H7 (cell line): ENCODE results near the gene CCL21. TPM values are rescaled to one million over a fixed set of nuclear protein-coding genes. Genes with fewer than 3 reads are reported as not detected.

ENCODE experiments used
- DNase-seq: peaks from one replicate; pipeline ENCODE4 v3.0.0; 2012
- H3K27me3 ChIP-seq: 2 replicates; pipeline ENCODE4 v1.6.0; 2011; ENCODE audit warnings: mild to moderate bottlenecking, low read length; ENCODE audit not compliant: control insufficient read depth, insufficient read depth
- H3K36me3 ChIP-seq: replicated peaks from 2 replicates; pipeline ENCODE4 v1.5.1; 2011; ENCODE audit warnings: low read length; ENCODE audit not compliant: control insufficient read depth, insufficient read depth
- H3K4me3 ChIP-seq: 2 replicates; pipeline ENCODE4 v1.5.1; 2011; ENCODE audit warnings: low read depth, mild to moderate bottlenecking, control low read depth, low read length, moderate library complexity; ENCODE audit not compliant: insufficient read depth
- total RNA-seq: library from RNA; depleted of rRNA; stranded (reverse); fragments of >200 nt; shearing (Covaris generic); gene quantifications from 2 replicates; pipeline ENCODE4 v1.2.3, GENCODE V29; 2014

The CCL21 gene
- total RNA-seq, 1 experiment from 2014 or later, result not detected

DNA sequence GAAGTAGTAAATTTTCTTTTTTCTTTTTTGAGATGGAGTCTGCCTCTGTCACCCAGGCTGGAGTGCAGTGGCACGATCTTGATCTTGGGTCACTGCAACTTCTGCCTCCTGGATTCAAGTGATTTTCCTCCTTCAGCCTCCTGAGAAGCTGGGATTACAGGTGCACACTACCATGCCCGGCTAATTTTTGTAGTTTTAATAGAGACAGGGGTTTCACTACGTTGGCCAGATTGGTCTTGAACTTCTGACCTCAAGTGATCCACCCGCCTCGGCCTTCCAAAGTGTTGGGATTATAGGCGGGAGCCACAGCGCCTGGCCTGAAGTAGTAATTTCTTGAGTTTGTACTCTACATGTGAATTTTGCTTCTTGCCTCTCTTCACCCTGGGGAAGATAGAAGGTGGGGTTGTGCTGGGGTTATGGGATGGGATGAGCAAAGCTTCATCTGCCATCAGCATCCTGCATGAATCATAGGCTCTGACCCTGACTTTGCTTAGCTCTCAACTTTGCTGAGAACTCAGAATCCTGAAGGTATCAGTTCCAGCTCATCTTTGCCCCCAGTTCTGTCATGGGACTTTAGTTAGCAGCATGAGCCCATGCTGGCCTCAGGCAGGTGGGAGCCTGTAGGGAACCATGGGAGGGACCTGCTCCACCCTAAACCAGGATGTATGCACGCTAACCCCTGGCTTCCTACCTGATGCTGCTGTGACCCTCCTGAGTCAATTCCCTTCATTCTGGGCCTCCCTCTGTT, 9.3 kb upstream of the CCL21 start:
- Histone ChIP-seq H3K36me3 (no peaks in the 10 kb centered on the region), H3K27me3 (no peaks in the 10 kb centered on the region; the same call in 1 of the 2 replicates), H3K4me3 (no peak overlapping the region)
- DNase-seq, result no peak

DNA sequence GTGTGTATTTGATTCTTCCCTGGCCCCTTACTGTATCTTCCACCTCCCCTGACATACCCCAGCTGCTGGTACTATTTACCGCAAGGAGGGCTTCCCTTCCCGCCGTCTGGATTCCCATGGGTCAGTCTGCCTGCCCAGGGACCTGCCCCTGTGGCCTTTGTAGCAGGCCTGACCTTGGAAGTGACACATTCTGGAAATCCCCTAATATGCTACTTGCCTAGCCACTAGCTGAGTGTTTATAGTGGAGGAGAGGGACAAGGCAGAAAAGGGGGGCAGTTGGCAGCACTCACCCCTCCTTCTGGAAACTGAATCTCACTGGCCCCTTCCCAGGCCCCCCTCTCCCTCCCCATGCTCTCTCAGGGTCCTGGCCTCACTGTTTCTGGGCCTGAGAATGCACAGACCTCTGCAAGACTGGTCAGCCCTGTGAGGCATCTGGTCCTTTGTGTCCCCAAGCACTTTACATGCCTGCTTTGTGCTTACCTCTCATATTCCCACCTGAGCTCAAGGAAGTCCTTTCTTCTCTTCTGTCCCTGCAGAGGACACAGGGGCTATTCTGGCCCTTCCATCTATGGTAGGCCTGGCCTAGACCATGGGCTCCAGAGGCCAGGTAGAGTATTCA, 8.2 kb upstream of the CCL21 start:
- DNase-seq, result no peak
- H3K36me3 ChIP-seq, result no peaks in the 10 kb centered on the region
- H3K27me3 ChIP-seq, result no peaks in the 10 kb centered on the region; the same call in 1 of the 2 replicates
- H3K4me3 ChIP-seq, result no peak overlapping the region

DNA sequence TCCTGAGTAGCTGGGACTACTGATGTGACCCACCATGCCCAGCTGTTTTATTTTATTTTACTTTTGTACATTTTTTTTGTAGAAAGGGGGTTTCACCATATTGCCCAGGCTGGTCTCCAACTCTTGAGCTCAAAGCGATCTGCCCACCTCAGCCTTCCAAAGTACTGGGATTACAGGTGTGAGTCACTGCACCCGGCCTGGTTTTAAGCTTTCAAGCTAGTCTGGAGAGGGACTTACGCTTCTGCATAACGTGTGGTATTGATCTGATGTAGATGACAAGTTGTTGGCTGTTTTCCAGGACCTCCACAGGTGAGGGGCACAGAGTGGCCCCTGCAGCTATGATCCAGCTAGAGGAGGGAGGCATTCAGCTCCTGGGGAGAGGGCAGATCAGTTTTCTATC, 6.8 kb upstream of the CCL21 start:
- Histone ChIP-seq H3K27me3 (no peaks in the 10 kb centered on the region; the same call in 1 of the 2 replicates), H3K4me3 (no peak overlapping the region), H3K36me3 (no peaks in the 10 kb centered on the region)
- no peak for DNase-seq

DNA sequence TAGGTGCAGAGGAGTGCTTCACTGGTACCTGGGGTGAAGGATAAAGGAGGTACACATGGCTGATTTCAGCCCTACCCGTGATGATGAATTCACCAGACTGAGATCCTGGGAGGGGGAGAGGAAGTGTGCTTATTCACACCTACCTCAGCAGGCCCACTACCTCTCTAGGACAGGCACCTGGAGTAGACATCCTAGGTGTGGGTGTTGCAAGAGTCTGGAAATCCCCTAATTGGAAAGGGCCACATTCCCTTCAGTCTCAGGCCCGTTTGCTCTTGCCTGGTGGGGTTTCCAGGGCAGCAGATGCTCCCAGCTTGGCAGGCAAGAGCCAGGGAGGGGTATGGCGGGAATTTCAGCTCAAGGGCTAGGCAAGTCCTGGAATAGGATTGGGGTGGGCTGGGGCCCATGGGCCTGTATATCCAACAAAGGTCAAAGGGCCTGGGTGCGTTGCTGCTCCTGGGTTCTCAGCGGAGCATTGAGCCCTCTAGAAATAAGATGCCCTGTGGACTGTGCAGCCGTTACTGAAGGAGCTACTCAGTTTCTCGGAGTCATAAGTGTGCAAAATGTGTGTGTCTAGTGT, 5.8 kb upstream of the CCL21 start:
- no peak overlapping the region for H3K4me3 ChIP-seq

DNA sequence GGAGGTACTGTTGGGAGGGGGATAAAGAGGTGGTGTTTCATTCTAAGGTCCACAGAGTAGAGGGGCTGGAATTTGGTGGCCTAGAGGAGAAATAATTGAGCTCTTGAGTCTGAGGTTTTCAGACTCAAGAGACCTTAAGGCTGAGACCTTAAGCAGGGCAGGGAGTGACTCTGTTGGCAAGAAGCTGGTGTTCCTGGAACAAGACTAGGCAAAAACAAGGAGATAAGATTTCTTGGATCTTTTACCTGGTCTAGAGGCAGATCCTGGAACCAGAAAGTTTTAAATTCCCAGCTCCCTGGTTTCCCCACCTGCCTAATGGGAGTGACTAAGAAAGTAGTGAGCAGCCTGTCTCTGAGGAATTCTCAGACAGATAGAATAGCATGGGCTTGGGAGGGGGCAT, 4.1 kb upstream of the CCL21 start:
- Histone ChIP-seq H3K4me3 (no peak overlapping the region), H3K36me3 (no peaks in the 10 kb centered on the region), H3K27me3 (no peaks in the 10 kb centered on the region; the same call in 1 of the 2 replicates)
- no peak for DNase-seq

More for the DNA sequence above, 5.8 kb upstream of the CCL21 start:
- no peaks in the 10 kb centered on the region; the same call in 1 of the 2 replicates for H3K27me3 ChIP-seq
- no peaks in the 10 kb centered on the region for H3K36me3 ChIP-seq
- no peak for DNase-seq

DNA sequence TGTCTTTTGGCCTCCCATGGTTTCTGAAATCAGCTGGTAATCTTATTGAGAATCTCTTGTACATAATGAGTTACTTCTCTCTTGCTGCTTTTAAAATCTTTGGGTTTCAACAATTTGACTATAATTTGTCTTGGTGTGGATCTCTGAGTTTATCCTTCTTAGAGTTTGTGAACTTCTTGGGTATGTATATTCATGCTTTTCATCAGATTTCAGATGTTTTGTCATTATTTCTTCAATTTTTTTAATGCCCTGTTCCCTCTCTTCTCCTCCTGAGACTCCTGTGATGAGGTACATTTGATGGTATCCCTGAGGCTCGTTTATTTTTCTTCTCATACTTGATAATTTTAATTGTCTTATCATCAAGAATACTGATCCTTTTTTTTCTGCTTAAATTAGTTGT, 2.2 kb upstream of the CCL21 start:
- no peak for DNase-seq
- Histone ChIP-seq H3K4me3 (no peak overlapping the region), H3K36me3 (no peaks in the 10 kb centered on the region), H3K27me3 (no peaks in the 10 kb centered on the region; the same call in 1 of the 2 replicates)

DNA sequence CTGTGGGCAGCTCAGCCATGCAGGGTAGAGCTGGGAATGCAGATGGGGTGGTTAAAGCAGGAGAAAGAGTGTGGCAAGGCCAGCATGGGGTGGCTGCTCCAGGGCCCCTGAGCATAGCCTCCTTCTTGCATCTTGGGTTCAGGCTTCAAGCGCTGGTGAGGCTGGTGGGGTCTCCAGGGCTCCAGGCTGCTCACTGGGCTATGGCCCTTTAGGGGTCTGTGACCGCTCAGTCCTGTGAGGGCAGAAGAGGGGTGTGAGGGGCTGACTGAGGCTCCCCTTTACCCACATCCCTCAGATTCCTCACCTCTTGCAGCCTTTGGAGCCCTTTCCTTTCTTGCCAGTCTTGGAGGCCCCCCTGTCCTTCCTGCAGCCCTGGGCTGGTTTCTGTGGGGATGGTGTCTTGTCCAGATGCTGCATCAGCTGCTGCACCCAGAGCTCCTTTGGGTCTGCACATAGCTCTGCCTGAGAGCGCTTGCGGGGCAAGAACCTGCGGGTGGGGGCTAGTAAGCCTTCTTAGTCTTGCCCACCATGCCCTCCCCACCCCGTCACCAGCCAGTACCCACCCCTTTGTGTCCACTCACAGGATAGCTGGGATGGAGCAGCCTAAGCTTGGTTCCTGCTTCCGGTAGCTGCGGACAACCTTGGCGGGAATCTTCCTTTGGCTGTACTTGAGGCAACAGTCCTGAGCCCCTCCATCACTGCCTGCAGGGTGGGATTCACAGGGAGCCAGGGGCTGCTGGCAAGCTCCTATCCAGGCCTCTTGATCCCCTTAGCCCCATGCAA, 549 bp downstream of the CCL21 start:
- DNase-seq, result no peak
- no peaks in the 10 kb centered on the region for H3K27me3 ChIP-seq
- H3K36me3 ChIP-seq, result no peaks in the 10 kb centered on the region
- no peak overlapping the region for H3K4me3 ChIP-seq

DNA sequence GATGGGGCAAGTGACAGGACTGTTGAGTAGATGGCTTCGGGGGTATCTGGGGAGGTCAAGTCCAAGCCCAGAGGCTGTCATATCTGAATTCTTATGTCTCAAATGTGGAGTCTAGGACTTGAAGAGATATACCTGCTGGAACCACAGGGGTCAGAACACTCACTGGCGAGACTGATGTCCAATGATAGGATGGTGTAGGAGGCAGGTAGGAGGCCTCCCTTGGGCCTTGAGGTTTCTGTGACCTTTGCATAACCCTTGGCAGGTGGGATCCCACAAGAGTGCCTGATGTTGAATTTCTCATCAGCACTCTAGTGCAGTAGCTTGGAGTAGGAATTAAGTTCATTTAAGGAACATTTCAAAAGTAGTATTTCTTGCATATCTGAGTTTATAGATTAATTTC, 2.8 kb downstream of the CCL21 start:
- DNase-seq, result no peak
- Histone ChIP-seq H3K36me3 (no peaks in the 10 kb centered on the region), H3K4me3 (no peak overlapping the region), H3K27me3 (no peaks in the 10 kb centered on the region)

DNA sequence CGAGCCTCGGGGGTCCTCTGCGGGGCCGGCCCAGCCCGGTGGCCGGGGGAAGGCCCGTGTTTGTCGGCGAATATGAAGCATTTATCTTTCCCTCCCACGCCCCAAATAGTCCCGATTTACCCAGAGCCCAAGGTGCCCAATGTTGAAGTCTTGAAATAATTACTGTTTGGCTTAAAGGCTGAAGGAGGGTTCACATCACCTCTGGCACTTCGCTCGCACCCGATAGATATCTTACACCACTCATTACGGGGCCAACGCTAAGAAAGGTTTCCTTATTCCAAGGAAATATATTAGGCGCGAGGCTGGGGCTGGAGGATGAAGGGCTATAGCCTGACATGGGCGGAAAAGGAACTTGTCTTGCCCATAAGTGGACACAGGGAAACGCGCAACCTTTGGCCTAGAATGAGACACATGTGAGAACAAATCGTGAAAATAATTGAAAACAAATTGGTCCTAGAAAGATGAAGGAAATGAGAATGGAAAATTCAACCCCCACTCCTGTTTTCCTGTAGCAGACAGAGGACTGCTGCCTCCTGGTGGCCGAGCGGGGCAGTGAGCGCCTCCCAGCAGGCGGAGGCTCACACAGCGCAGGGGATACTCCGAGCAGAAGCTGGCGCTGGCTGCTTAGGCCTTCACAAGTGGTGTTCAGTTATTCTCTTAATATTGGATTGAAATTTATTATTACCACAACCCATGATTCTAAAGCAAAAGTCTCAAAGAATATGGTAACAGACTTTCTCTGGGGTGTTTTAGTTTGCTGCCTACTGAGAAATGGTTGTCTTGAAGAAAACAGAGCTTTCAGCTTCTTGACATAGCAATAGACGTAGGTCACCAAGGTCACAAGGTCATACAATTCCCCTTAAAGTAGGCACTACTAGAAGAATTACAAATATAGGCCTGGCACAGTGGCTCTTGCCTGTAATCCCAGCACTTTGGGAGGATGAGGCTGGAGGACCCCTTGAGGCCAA, 7.9 kb downstream of the CCL21 start:
- Histone ChIP-seq H3K4me3 (peak overlapping the region; percentile 48), H3K27me3 (peaks cover 30% of the 10 kb centered on the region), H3K36me3 (no peaks in the 10 kb centered on the region)
- DNase-seq, result peak; percentile 92

DNA sequence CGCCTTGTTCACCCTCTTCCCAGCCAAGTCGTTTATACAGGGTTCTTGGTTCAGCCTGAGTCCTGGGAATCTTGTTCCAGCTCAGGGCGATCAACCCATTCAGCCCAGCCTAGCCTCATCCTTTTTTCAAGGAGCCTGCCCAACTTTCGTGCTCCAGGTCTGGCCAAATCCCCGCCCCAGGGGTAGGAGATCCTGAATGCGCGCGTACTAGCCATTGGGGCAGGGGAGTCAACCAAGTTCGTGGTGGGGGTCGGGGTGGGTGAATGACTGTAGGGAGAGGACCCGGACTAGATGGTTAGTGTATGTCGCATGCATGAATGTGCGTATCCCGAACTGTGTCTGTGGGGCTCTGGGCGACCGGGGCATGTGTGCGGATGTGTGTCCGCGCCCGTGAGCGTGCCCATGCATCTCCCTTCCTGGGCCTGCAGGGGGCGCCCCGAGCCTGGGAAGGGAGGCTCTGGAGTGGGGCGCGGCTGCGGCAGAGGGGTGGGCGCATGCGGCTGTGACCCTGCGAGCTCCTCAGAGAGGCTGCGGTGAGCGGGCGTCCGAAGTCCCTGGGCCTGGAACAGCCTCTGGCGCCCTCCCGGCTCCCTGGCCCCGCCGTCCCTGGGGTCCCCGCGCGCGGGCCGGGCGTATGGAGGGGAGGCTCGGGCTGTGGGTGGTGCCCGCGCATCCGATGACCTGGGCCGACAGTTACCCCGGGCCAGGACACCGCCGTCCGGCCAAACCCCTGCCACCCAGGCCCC, 8.7 kb downstream of the CCL21 start:
- no peaks in the 10 kb centered on the region for H3K36me3 ChIP-seq
- peak; percentile 95 for DNase-seq
- peak overlapping the region; percentile 48 for H3K4me3 ChIP-seq
- H3K27me3 ChIP-seq, result peaks cover 30% of the 10 kb centered on the region

DNA sequence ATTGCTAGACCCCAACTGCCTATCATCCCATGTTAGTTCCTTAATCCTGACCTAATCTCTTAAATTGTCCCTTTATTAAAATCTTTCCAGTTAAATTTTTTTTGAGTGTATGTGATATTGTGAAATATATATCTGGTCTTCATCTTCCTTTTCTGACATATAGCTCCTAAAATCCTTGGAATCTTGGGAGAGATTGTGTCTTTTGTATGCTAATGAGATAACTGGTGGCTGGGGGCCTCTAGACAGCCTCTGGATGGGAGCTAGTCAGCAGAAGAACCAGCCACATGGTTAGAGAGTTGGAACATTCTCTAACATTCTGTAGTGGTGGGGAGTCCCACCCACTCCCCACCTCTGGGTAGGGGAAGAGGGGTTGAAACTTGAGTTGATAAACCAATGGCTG, 15.1 kb downstream of the CCL21 start:
- Histone ChIP-seq H3K36me3 (no peaks in the 10 kb centered on the region), H3K4me3 (no peak overlapping the region), H3K27me3 (peaks cover 9% of the 10 kb centered on the region)
- DNase-seq, result no peak

DNA sequence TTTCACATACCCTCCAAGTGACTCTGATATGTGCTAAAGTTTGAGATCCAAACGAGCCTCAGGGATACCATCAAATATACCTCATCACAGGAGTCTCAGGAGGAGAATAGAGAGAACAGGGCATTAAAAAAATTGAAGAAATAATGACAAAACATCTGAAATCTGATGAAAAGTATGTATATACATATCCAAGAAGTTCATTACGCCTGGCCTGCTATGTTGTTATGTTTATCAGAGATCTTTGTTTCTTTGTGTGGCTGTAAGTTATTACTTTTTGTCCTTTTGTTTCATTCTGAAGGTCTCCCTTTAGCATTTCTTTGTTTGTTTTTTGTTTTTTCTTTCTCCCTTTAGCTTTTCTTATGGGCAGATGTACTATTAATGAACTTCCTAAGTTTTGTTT, 16.4 kb downstream of the CCL21 start:
- no peak for DNase-seq
- H3K4me3 ChIP-seq, result no peak overlapping the region
- H3K27me3 ChIP-seq, result no peaks in the 10 kb centered on the region
- H3K36me3 ChIP-seq, result no peaks in the 10 kb centered on the region

DNA sequence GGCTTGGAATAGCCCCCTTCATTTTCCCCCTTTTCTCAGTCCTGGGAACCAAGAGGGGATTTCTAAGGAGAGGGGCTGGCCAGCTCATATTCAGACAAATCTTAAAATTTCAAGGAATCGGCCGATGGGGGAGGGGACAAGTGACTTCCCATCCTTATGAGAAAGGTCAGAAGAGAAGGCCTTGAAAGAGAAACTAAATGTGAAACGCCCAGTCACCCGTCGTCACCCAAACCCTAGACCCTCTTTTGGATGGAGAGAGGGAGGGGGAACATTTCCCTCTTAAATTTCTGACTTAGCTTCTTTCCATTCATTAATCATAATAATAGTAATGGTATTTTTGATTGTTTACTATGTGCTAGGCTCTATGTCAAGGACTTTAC, 18.0 kb downstream of the CCL21 start:
- no peak for DNase-seq
- Histone ChIP-seq H3K4me3 (no peak overlapping the region), H3K36me3 (no peaks in the 10 kb centered on the region), H3K27me3 (no peaks in the 10 kb centered on the region)
